ENCODE results near the gene ZNF76.
A peak's percentile ranks its signal among the peaks of the same experiment; 100 is the strongest.

Gene ZNF76

DNA sequence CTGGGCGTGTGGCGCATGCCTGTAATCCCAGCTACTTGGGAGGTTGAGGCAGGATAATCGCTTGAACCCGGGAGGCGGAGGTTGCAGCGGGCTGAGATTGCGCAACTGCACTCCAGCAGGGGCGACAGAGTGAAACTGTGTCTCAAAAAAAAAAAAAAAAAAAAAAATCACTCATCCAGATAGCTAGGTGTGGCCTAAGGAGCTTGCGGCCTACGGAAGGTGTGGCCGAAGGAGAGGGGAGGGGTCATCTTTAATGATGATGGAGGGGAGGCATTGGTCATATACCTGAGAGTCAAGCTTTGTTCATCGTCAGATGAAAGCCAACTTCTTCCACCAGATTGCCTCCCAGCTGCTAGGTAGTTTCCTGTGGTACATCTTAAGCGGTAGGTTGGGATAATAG is 82.0 kb downstream of the ZNF76 start:
- no peak for DNase-seq

DNA sequence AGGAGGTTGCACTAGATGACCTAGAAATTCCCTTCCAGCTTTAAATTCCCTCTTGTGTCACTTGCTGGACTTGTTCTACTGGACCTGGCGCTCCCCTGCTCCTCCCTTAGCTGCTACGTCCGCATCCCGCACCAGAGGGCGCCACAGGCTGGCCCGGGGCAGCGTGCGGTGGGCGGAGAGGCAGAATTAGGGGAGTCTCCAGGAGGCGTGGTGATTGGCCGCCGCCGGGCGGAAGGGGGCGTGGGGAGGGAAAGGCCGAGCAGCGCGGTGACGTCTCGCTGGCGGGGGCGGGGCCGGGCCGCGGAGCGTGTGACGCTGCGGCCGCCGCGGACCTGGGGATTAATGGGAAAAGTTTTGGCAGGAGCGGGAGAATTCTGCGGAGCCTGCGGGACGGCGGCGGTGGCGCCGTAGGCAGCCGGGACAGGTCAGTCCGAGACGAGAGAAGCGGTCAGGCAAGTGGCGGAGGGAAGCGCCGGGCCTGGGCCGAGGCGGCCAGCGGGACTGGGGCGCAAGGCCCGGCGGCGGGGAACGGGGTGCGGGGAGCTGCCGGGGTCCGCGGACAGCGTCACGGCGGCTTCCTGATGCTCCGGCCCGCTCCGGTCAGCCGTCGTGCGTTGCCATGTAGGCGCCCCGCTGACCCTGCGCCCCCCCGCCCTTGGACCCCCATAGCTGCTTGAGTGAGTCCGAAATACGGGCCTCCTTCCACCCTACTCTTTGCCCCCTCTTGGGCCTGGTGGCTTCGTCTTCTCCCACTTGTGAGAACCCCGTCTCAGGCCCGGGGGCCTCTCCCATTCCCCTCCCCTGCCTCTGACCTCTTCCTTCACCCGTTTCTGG is 82.9 kb downstream of the ZNF76 start, which contains the start of gene PPARD:
Gene PPARD (plus strand): TSS at position 301 of the 834 bp plus-strand sequence. CDS start 68,530 bp downstream, outside the sequence.
- DNase-seq = peak; percentile 96

DNA sequence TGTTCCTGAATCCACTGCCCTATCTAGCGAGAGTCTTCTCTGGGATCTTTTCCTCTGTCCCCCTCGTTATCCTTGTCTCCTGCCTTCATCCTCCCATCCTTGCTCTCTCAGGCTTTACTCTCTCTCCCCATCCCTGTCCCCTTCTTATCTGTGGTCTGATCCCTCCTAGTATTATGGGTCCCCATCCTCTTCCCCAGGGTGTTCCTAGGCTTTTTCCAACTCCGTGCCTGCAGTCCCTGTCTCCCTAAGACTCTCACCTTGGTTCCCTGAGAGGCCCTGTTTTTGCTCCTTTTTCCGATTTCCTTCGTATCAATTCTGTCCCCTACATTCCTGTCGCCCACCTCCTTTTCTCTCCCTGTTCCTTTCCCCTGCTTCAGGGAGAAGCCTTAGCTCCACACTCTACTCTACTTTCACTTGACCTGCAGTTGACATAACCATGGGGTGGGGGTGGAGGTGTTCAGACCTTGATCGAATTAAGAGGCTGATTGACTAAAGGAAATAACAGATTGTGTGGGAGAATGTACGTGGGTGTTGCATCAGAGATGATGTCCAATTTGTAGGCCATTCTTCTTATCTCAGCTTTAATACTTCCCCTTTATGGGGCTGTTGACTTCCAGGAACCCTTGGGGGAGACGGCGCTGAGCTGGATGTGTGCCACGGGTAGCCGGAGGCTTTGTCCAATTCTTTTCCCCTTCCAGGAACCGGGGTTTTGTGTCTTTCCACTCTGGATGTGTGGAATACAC is 83.7 kb downstream of the ZNF76 start:
- no peak for DNase-seq

DNA sequence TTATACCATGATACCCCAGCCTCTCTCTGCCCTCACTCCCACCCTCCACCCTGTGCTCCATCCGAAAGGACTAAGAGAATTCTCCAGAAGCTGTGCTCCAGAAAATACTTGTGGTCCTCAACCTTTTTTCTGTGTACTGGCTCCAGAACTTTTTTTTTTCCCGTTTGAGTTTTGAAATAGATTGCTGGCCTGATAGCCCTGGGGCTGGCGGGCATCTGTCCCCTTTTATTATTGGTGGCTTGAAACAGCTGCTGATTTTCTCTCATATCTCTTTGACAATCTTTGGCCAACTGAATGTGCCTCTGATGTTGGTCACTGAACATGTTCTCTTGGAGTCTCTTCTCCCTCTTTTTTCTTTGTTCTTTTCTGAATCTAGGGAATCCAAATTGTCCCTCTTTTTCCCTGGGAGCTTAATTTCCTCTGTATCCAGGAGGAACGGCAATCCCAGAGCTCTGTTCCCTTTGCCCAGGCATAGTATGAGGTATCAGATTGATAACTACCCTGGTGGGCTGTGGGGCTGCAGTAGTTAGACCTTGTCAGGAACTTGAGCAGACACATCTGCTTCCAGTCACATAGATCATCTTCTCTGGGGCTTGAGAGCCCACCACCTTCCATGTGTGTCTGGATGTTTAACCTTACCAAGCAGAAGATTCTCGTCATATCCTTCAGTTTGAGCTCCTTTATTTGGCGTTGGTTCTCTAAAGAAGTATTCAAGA is 84.5 kb downstream of the ZNF76 start:
- DNase-seq = no peak

Data from stimulated activated naive CD4-positive, alpha-beta T cell treated with Interleukin-2 at 50 U/mL for 16 hours (primary cell).